Jurkat, Clone E6-1 (cell line): ENCODE results near the gene TRIP13.
"Not testable (repeated sequence)": the region's sequence is repeated elsewhere in the genome, so short reads cannot be mapped to it uniquely, and the experiment has no call there.

Source experiments
- DNase-seq: peaks from one replicate; pipeline ENCODE4 v3.0.0-alpha.2; 2011; ENCODE audit warnings: low read depth, low spot score
- H3K4me3 ChIP-seq: 2 replicates; pipeline ENCODE4 v1.5.1; 2011; ENCODE audit warnings: mild to moderate bottlenecking, low read length, control low read depth, moderate library complexity

Gene TRIP13

DNA sequence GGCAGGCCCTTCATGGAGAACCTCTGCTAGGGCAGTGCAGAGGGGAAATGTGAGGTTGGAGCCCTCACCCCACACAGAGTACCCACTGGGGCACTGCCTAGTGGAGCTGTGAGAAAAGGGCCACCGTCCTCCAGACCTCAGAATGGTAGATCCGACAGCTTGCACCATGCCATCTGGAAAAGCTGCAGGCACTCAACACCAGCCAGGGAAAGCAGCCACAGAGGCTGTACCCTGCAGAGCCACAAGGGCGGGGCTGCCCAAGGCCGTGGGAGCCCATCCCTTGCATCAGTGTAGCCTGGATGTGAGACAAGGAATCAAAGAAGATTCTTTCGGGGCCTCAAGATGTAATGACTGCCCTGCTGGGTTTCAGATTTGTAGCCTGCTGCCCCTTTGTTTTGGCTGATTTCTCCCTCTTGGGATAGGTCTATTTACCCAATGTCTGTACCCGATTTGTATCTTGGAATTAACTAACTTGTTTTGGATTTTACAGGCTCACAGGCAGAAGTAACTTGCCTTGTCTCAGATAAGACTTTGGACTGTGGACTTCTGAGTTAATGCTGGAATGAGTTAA, 25.3 kb upstream of the TRIP13 start:
- no peak for DNase-seq
- H3K4me3 ChIP-seq: no peak overlapping the region

DNA sequence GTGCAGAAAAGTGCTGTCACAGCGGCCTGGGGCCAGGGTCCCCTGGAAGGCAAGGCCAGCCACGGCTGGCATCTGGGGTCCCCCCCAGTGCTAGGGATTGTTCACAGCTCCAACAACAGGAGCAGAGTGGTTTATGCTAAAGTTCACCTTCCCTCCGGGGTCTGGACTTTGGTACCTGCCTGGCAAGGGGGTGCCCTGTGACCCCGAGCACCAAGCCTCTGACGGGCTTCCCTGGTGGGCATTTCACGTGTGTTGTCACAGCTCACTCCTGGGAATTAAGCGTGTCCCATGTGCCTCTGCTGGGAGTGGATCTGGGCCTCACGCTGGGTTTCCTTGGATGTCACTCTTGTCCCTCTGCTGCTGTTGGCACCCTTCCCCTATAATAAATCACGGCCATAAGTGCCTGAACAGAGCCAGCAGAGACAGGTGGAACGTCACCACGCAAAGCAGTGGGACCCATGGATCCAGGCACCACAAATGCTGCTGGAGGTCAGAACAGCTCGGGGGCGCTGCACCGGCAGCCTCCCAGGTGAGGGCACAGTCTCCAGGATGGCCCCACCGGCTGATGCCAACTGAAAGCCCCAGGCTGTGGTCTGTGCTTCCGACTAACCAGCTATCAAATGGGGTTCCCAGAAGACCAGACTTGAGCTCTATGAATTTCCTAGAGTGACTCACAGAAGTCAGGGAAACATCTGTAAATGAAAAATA, 24.1 kb upstream of the TRIP13 start:
- no peak for DNase-seq
- H3K4me3 ChIP-seq: no peak overlapping the region

DNA sequence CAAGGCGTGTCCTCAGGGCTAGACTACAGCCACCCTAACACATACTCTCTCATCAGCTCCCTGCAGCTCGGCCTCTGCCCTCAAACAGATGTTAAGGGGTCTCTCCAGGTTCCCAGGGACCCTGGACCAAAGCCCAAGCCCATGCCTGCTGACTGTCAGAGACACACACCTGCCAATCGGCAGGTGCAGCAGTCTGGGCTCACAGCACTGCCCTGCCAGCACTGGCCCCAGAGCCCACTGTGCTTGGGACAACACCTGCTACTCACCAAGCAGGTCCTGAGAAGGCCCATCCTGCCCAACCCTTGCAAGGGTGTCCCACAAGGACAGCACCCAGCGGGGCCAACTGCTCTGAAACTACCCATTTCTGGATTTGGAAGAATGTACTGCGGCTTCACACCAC, 21.7 kb upstream of the TRIP13 start:
- no peak for DNase-seq
- no peak overlapping the region for H3K4me3 ChIP-seq

DNA sequence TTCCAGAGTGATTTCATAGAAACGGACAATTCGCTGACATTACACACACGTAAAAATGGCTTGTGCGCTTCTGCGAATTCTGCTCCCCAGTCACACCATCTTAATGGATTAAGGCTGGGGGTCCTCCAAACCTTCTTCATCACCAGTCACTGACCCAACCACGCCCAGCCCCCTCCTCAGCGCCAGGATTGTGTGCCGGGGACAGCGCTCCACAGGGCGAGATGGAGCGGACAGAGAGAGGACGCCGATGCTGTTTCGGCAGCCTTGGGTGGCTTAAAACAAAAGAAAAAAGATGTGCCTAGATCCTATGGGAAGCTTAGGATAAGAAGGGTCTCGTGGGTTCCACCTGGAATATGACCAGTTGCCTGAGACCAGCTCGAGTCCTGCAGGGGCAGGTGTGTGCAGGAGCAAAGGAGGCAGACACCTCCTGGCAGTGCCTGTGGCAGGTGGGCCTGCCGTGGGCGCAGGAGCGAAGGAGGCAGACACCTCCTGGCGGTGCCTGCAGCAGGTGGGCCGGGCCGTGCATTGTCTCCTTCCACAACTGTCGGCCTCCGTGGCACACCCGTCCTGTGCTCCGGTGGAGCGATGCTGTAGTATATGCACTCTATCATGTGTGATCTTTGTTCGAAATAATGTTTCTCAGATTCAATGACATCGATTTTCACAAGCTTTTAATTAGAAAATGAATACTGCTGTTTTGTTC, 20.9 kb upstream of the TRIP13 start:
- no peak for DNase-seq
- no peak overlapping the region for H3K4me3 ChIP-seq

DNA sequence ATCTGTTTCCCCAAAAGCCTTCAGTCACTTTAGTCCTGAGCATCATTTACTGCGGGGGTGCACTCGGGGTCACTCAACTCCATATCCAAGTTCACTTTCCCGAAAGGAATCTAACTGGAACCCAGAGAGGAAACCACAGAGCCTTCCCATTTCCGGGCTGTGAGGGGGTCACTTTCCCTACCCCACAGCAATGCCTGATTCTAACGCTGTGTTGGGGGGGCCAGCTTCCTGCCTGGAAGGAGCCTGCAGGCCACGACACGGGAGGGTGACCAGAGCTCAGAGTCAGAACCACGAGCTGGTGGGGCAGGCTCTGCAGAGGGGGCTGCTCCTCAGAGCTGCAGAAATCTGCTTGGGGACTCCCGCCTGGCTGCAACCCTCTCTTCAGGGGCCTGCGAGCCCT, 20.4 kb upstream of the TRIP13 start:
- no peak overlapping the region for H3K4me3 ChIP-seq
- no peak for DNase-seq

DNA sequence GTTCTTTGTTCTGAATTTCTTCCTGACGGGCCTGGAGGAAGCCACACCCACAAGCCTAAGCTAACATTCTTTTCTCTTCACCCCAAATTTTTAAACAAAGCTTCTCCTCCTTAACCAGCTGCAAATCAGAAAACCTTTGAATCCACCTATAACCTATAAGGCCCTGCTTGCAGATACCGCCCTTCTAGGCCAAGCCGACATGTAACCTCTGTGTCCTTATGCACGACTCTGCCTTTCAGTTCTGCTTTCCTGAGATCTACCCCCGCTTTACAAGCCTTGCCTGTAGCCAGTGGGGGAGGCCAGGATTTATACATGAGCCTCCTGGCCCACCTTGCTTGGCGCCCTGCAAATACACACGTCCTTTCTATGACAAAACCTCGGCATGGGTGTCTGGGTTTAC, 19.4 kb upstream of the TRIP13 start:
- no peak overlapping the region for H3K4me3 ChIP-seq
- no peak for DNase-seq

DNA sequence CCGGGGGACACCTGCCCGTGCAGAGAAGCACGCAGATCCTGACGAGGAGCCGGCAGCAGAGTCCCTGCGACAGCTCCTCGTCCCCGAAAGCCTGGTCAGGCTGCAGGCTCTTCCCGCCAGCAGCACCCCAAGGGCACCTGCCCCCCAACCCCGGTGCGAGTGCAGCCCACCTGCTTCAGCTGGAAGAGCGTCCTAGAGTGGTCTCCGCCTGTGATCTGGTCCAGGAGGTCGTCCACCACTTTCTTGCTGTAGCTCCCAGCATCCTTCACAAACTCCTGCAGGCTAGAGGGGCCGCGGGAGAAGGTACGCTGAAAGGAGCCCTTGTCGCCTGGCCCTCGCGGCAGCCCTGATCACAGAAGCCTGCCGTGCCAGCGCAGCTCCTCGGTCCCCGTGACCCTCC, 16.8 kb upstream of the TRIP13 start:
- H3K4me3 ChIP-seq: no peak overlapping the region
- DNase-seq: no peak

DNA sequence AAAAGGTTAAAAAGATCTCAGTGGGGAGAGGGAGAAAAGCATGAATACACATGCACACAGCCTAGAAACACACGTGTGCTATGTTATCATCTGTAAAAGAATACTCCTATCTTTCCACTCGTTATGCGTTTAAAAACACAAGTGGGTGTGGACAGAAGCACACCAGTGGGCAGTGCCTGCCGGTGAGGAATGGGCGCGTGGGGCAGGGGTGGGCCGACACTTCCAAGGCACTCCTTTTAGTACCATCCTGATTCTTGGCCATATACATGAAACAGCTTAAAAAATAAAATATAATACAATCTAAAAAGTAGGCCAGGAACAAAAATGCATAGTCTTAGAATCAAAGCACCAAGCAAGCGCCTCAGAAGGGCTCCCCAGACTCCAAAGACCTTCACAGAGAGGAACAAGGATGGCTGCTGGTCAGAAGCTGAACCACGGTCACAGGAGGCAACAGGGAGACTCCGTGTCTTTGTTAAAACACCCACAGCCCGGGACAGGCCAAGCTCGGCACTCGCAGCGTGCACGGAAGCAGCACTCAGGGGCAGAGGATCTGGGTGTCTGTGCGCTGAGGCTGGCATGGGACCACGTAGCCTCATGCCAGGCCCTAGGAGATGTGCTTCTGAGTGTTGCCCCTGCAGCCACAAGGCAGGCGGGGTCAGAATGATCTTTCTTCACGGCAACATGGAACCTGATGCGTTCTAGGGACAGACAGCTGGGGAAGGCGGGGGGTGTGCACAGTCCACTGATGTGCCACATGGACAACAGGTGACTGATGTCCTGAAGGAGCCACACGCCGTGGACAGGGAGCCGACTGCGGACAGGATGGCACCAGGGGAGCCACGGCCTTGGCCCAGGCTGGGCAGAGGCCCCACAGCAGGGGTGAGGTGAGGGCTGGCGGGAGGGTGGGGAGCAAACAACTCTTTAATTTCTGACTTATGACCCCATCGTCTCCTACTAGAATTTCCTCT, 16.0 kb upstream of the TRIP13 start:
- H3K4me3 ChIP-seq: no peak overlapping the region
- DNase-seq: no peak

DNA sequence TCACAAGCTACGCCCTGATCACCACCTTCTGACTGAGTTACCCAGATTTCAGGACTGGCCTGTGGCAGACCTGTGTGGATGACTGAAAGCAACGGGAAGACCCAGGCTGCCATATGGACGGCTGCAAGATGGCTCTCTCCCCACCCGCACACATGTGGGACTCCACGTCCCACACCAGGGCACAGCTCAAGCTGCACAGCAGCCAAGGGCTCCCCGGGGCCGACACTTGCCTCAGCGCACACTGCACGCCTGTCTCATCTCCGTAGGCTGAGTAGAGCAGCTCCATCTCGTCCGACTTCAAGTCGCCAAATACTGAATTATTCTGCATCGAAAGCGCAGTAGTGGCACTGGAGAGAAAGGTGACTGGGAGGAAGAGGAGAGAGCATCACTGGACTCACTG, 14.6 kb upstream of the TRIP13 start:
- no peak for DNase-seq
- no peak overlapping the region for H3K4me3 ChIP-seq

DNA sequence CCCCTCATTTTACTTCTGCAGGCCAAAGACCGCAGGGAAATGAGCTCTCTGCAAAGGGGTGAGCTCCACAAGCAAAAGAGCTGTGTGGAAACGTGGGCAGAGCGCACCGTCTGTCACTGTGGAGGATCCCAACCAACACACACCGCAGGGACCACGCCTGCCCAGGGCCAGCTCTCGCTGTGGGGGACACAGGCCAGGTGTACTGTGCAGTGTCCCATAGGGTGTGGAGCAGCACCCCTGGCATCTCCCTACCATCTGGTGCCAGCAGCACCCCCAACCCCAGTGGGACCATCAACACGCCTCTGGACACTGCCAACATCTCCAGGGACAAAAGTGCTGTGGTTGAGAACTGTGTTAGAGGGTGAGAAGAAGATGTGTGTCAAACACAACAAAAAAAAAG, 14.0 kb upstream of the TRIP13 start:
- not testable (repeated sequence) for DNase-seq, H3K4me3 ChIP-seq

DNA sequence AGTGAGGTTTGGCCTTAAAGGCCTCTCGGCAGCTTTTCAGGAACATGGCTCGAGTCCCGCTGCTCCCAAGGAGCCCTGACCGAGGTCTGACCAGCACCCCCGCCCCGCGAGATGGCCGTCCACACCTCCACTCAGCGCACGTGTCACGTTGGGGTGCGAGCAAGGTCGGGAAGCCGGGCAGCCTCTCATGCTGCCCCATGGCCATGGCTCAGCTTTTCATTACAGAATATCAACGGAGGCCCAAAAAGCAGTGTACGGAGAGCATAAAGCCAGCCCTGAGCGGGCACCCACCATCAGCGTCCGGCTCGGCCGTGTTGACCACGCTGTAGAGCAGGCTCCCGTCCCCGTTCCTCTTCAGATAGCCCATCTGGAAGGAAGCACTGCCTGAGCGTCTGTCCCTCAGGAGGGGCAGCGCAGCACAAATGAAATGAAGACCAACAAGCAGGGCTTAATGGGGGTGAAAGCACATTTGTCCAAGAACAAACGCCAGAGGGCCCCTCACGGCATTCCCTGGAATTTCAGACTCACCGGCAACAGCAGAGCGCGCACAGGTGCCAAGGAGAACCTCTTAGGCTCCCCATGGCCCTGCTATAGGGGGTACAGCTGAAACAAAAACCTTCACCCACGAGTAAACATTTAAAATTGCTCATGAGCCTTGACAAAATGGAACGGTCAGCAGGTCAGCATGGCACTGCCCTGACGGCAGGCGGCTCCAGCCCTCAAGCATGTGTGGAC, 11.7 kb upstream of the TRIP13 start:
- no peak for DNase-seq
- no peak overlapping the region for H3K4me3 ChIP-seq

DNA sequence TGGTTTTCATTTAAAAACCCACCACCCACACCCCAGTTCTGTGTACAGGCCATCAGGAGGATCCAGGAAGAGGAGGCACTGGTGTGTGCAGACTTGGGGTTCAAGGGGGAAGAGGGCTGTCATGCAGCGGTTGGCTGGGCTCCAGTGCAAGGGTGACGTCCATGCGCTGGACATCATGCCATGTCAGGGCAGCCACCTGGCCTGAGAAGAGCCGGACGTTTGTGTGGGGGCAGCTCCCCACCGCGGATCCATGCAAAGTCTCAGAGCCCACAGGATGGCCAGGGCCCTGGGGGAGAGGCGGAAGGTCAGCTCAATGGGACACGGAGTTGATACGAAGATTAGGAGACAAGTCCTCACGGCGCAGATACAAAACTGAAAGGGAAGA, 11.1 kb upstream of the TRIP13 start:
- no peak for DNase-seq
- no peak overlapping the region for H3K4me3 ChIP-seq

DNA sequence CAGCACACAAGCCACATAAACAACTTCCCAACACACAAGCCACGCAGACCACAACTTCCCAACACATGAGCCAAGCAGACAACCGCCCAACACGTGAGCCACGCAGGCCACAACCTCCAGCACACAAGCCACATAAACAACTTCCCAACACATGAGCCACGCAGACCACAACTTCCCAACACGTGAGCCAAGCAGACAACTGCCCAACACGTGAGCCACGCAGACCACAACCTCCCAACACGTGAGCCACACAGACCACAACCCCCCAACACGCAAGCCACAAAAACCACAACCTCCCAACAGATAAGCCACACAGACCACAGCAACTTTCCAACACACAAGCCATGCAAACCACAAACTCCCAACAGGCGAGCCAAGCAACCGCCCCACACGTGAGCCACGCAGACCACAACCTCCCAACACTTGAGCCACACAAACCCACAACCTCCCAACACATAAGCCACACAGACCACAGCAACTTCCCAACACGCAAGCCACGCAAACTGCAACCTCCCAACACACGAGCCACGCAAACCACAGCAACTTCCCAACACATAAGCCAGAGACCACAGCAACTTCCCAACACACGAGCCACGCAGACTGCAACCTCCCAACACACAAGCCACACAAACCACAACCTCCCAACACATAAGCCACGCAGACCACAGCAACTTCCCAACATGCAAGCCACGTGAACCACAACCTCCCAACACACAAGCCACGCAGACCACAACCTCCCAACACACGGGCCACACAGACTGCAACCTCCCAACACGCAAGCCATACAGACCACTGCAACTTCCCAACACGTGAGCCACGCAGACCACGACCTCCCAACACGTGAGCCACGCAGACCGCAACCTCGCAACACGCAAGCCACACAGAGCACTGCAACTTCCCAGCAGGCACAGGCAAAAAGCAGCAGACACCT, 10.2 kb upstream of the TRIP13 start:
- no peak overlapping the region for H3K4me3 ChIP-seq
- DNase-seq: peak; percentile 37

DNA sequence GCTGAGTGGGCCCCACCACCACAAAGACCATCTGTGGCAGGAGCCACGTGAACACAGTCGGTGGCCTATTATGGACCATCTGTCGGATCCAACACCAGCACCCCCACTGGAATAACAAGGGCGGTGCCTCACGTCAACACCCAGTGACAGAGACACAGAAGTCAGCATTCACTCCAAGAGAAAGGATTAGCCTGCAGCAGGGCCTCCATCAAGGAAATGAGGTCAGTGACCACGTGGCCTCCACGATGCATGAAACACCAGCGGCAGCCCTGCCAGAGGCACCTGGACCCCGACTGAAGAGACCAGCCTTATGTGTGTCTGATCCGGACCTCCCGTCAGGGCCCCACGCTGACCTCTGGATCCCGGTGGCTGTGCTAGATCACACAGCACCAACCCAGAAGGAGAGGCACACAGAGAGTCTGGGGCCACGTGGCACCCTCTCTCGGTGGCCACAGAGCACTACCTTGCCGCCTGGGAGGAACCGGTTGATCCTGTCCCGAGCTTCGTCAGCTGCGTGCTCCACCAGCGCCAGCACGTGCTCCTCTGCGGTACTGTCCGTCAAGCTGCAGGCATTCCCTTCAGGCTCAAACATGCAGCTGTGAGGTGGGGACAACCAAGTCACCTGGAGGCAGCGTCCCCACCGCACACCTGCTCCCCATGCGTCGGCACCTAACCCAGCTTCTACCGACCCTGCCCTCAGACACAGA, 9.1 kb upstream of the TRIP13 start:
- no peak for DNase-seq

DNA sequence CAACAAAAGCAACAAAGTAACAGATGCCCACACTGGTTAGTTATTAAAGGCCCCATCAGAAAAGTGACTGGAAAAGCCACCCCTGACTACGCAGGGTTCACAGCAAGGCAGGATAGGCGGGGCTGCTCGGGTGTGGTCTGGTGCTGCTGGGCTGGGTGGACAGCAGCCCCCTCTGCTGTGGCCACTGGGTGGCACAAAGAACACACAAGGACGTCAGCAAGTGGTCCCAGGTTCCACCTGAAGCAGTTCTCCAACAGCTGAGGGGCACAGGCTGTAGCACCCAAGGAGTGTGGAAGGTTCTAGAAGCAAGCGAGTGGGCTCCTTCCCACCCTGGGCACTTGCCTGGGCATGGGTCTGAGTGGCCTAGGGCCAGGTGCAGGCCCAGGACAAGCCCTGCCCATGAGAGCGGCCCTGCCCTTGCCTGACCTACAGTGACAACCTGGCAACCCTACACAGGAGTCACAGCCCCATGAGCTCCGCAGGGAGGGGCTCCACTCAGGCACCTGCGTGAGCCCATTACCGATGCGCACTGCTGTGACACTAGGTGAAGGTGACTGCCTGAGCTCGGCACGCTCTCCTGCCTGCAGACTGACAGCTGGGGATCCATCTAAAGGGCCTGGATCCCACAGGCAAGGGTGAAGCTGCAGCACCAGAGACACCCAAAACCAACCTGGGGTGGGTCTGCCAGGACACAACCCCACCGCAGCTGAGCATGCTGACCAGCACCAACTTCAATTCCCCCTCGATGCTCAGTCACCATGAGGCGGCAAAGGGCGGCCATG, 8.1 kb upstream of the TRIP13 start:
- DNase-seq: no peak
- no peak overlapping the region for H3K4me3 ChIP-seq

More for the DNA sequence above, 9.1 kb upstream of the TRIP13 start:
- no peak overlapping the region for H3K4me3 ChIP-seq

DNA sequence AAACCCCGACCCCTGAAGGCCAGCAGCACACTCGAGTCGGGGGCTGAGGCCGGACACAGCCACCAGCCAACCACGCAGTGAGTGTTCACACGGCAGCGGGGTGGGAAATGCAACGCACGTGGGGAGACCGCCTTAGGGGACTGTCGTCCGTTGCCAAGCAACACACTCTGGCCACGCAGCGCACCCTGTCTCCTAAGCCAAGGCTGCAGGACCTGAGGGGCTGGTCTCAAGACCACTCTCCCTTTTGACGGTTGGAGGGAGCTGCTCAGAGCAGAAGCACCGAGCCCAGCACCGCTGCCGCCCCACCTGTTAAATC, 7.6 kb upstream of the TRIP13 start:
- no peak for DNase-seq
- no peak overlapping the region for H3K4me3 ChIP-seq

DNA sequence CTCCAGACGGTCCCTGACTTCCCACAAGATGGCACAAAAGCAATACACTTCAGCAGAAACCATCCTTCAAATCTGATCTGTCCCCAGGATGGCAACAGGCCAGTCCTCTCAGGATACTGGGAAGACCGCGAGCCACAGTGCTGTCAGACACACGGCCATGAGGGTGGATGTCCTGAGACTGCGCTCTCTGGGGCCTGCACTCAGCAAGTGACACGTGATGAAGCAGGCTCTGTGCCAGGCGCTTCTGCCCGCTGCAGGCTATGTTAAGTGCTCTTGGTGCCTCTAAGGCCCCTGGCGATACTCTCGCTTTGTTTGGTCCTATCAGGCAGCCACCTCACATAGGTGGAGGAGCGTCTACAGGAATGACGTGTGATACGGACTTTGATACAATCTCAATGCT, 7.2 kb upstream of the TRIP13 start:
- H3K4me3 ChIP-seq: no peak overlapping the region
- no peak for DNase-seq
